Measurements from ENCODE around the gene ABLIM2. TPM values are rescaled to one million over a fixed set of nuclear protein-coding genes. Genes with fewer than 3 reads are reported as not detected.
A peak's percentile ranks its signal among the peaks of the same experiment; 100 is the strongest.

The ABLIM2 gene
- total RNA-seq, result 5.2 TPM
- long read RNA-seq, partial matches to known transcripts, result 0 of 7 reads
- long read RNA-seq, other reads (novel, unspliced or antisense), result 5 of 7 reads

- peaks cover 20% of the 10 kb centered on the region for H3K4me1 ChIP-seq
- intact Hi-C loops (cut with DNase I), result no loop called here
- peak within 1 kb of the TSS; percentile 83 for H3K4me3 ChIP-seq
- peaks cover 12% of the 10 kb centered on the region for H3K27me3 ChIP-seq (ENCODE audit: low read depth)
- no peak for TF ChIP-seq CTCF (IDR thresholded peaks at IDR 0.05)
- no peaks in the 10 kb centered on the region for H3K9me3 ChIP-seq
- H3K36me3 ChIP-seq, result no peaks in the 10 kb centered on the region
- peak within 1 kb of the TSS; percentile 76 for H3K27ac ChIP-seq
- DNase-seq (peak; percentile 98), ATAC-seq (peak; percentile 99)
Observed at GRCh38 chr4:8158710-8159536, at the start of gene ABLIM2. ABLIM2 (minus strand) TSS chr4:8158813; CDS start chr4:8158689, 124 bp downstream.

GRCh38 chr4:8207314-8207713 is 48.7 kb upstream of the ABLIM2 start:
- intact Hi-C loops (cut with DNase I), result no loop called here
- DNase-seq (no peak), ATAC-seq (peak; percentile 15 to 25)
- no peak overlapping the region for H3K27ac ChIP-seq
- H3K27me3 ChIP-seq (ENCODE audit: low read depth), result no peaks in the 10 kb centered on the region
- TF ChIP-seq CTCF (IDR thresholded peaks at IDR 0.05), result no peak
- peaks cover 11% of the 10 kb centered on the region for H3K4me1 ChIP-seq
- H3K36me3 ChIP-seq, result peaks cover 35% of the 10 kb centered on the region
- H3K9me3 ChIP-seq, result no peaks in the 10 kb centered on the region
- no peak overlapping the region for H3K4me3 ChIP-seq

GRCh38 chr4:8205749-8206611 is 47.4 kb upstream of the ABLIM2 start:
- TF ChIP-seq CTCF (IDR thresholded peaks at IDR 0.05), result no peak
- Histone ChIP-seq H3K27ac (no peak overlapping the region), H3K27me3 (ENCODE audit: low read depth) (no peaks in the 10 kb centered on the region), H3K4me3 (no peak overlapping the region), H3K9me3 (no peaks in the 10 kb centered on the region), H3K4me1 (peaks cover 23% of the 10 kb centered on the region), H3K36me3 (peaks cover 35% of the 10 kb centered on the region)
- intact Hi-C loops (cut with DNase I), result no loop called here
- ATAC-seq, result no peak
- DNase-seq, result no peak

- Histone ChIP-seq H3K27me3 (ENCODE audit: low read depth) (no peaks in the 10 kb centered on the region), H3K4me3 (no peak overlapping the region), H3K36me3 (peaks cover 34% of the 10 kb centered on the region), H3K4me1 (peaks cover 30% of the 10 kb centered on the region), H3K9me3 (no peaks in the 10 kb centered on the region), H3K27ac (no peak overlapping the region)
- ATAC-seq (no peak), DNase-seq (no peak)
- no peak for TF ChIP-seq CTCF (IDR thresholded peaks at IDR 0.05)
- intact Hi-C loops (cut with DNase I), result no loop called here
Observed at GRCh38 chr4:8205241-8205707, 46.7 kb upstream of the ABLIM2 start.

- Histone ChIP-seq H3K36me3 (peaks cover 28% of the 10 kb centered on the region), H3K27me3 (ENCODE audit: low read depth) (no peaks in the 10 kb centered on the region), H3K9me3 (no peaks in the 10 kb centered on the region), H3K4me3 (no peak overlapping the region), H3K27ac (no peak overlapping the region), H3K4me1 (peaks cover 36% of the 10 kb centered on the region)
- ATAC-seq (no peak), DNase-seq (no peak)
- no peak for TF ChIP-seq CTCF (IDR thresholded peaks at IDR 0.05)
- intact Hi-C loops (cut with DNase I), result no loop called here
Observed at GRCh38 chr4:8204576-8205227, 46.1 kb upstream of the ABLIM2 start.

All from lower lobe of right lung (tissue), 2 donors.